ENCODE data around the gene FNDC3B. TPM values are rescaled to one million over a fixed set of nuclear protein-coding genes. Genes with fewer than 3 reads are reported as not detected.
A peak's percentile ranks its signal among the peaks of the same experiment; 100 is the strongest.

Gene FNDC3B
- total and polyA plus RNA-seq, 9 of the 15 experiments (the other 6 are each of a cell fraction or from before 2014, with no cell fraction given), result 7.0 to 35.8 (median 16.2) TPM

- TF ChIP-seq PBX2 (CRISPR knock-in tag; IDR thresholded peaks at IDR 0.05; ENCODE audit: low read depth) (no peak), PBX2 (tag; conservative IDR thresholded peaks at IDR 0.05; ENCODE audit: low read depth) (0 out of 2 replicates have a peak, but pooled peaks have one; percentile 22), ATF3 (IDR thresholded peaks at IDR 0.05) (peak; percentile 94), ATF3 (CRISPR knock-in tag; conservative IDR thresholded peaks at IDR 0.05) (no peak), SMAD4 (CRISPR knock-in tag; conservative IDR thresholded peaks at IDR 0.05) (no peak), SMARCE1 (IDR thresholded peaks at IDR 0.05) (peak; percentile 73), SMARCC2 (IDR thresholded peaks at IDR 0.05; ENCODE audit: low read depth) (peak; percentile 69), ARID3A (IDR thresholded peaks at IDR 0.05; ENCODE audit: borderline replicate concordance, low read depth, low read length) (0 out of 2 replicates have a peak, but pooled peaks have one; percentile 24), RCOR1 (IDR thresholded peaks at IDR 0.05; ENCODE audit: borderline replicate concordance in 1 of 2, low read depth in 2 of 2, low read length in 2 of 2) (peak in 1 of 2 experiments; percentile 40; a peak in 1 of 4 replicates), ZBTB40 (IDR thresholded peaks at IDR 0.05) (0 out of 2 replicates have a peak, but pooled peaks have one; percentile 16), ZBTB40 (CRISPR knock-in tag; IDR thresholded peaks at IDR 0.05) (no peak), MTA1 (IDR thresholded peaks at IDR 0.05; ENCODE audit: borderline replicate concordance) (0 out of 2 replicates have a peak, but pooled peaks have one; percentile 18)
These were observed 99.6 kb downstream of the FNDC3B start (continued) for GRCh38 chr3:172138792-172139507.
